ENCODE results near the gene ELOB.

Gene ELOB

DNA sequence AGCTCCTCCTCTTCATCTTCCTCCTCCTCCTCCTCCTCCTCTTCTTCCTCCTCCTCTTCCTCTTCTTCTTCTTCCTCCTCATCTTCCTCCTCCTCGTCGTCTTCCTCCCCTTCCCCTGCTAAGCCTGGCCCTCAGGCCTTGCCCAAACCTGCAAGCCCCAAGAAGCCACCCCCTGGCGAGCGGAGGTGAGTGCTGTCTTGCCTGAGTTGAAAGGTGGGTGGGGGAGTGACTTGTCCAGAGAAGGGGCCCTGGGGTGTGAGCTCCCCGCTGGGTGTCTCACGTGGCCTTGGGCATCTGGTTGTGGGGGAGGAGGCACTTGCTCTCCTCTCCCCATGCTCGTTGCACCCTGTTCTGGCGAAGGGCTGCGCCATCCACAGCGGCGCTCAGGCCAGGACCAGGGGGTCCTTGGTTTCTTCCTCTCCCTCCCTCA is 8.0 kb downstream of the ELOB start:
- DNase-seq (ENCODE audit: low read depth in 1 of 2, low spot score in 1 of 2), result no peak

DNA sequence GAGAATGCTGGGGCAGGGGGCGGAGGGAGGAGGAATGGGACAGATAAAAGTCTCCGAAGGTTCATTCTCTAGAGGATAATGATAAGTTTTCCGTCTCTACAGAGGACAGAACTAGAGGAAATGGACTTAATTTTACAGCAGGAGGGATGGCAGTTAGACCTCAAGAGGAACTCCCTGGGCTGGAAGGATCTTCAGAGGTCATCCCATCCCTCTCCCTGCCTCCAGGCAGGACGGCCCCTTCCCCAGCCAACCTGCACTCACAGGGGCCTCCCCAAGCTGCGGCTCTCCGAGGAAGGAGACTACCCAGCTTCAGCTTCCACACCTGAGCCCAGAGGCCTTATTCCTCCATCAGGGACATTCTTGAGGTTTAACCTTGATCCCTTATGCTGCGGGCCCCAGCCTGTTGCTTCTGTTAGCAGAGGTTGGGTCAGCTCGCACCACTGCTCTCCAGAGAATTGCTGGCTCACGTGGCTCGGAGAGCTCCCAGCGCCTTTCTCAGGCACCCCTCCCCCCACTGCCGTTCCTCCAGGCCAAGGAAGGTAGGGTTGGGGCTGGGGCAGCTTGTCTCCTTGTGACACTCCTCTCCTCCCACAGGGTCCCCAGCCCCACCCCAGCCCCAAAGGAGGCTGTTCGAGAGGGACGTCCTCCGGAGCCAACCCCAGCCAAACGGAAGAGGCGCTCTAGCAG is 8.5 kb downstream of the ELOB start:
- no peak for DNase-seq (ENCODE audit: low read depth in 1 of 2, low spot score in 1 of 2)

DNA sequence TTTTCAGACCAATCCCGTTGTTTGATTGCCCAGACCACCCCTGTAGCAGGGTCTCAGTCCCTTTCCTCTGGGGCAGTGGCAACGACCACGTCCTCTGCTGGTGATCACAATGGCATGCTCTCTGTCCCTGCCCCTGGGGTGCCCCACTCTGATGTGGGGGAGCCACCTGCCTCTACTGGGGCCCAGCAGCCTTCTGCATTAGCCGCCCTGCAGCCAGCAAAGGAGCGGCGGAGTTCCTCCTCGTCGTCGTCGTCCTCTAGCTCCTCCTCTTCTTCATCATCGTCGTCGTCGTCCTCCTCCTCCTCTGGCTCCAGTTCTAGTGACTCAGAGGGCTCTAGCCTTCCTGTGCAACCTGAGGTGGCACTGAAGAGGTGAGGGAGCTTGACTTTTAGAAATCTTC is 9.2 kb downstream of the ELOB start:
- DNase-seq (ENCODE audit: low read depth in 1 of 2, low spot score in 1 of 2), result no peak

DNA sequence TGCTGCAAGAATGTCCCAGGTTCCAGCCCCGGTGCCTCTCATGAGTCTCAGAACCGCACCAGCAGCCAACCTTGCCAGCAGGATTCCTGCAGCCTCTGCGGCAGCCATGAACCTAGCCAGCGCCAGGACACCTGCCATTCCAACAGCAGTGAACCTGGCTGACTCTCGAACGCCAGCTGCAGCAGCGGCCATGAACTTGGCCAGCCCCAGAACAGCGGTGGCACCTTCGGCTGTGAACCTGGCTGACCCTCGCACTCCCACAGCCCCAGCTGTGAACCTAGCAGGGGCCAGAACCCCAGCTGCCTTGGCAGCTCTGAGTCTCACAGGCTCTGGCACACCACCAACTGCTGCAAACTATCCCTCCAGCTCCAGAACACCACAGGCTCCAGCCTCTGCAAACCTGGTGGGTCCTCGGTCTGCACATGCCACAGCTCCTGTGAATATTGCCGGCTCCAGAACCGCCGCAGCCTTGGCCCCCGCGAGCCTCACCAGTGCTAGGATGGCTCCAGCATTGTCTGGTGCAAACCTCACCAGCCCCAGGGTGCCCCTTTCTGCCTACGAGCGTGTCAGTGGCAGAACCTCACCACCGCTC is 9.8 kb downstream of the ELOB start:
- DNase-seq (ENCODE audit: low read depth in 1 of 2, low spot score in 1 of 2), result no peak

DNA sequence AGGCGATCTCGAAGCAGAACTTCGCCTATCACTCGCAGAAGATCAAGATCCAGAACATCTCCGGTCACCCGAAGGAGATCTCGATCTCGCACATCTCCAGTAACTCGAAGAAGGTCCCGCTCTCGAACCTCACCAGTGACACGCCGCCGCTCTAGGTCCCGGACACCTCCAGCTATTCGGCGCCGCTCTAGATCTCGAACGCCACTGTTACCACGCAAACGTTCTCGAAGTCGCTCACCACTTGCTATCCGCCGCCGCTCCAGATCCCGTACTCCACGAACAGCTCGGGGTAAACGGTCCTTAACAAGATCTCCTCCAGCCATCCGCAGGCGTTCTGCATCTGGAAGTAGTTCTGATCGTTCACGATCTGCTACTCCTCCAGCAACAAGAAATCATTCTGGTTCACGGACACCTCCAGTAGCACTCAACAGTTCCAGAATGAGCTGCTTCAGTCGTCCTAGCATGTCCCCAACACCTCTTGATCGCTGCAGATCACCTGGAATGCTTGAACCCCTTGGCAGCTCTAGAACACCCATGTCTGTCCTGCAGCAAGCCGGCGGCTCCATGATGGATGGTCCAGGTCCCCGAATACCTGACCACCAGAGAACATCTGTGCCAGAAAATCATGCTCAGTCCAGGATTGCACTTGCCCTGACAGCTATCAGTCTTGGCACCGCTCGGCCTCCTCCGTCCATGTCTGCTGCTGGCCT is 10.5 kb downstream of the ELOB start:
- DNase-seq (ENCODE audit: low read depth in 1 of 2, low spot score in 1 of 2), result no peak

DNA sequence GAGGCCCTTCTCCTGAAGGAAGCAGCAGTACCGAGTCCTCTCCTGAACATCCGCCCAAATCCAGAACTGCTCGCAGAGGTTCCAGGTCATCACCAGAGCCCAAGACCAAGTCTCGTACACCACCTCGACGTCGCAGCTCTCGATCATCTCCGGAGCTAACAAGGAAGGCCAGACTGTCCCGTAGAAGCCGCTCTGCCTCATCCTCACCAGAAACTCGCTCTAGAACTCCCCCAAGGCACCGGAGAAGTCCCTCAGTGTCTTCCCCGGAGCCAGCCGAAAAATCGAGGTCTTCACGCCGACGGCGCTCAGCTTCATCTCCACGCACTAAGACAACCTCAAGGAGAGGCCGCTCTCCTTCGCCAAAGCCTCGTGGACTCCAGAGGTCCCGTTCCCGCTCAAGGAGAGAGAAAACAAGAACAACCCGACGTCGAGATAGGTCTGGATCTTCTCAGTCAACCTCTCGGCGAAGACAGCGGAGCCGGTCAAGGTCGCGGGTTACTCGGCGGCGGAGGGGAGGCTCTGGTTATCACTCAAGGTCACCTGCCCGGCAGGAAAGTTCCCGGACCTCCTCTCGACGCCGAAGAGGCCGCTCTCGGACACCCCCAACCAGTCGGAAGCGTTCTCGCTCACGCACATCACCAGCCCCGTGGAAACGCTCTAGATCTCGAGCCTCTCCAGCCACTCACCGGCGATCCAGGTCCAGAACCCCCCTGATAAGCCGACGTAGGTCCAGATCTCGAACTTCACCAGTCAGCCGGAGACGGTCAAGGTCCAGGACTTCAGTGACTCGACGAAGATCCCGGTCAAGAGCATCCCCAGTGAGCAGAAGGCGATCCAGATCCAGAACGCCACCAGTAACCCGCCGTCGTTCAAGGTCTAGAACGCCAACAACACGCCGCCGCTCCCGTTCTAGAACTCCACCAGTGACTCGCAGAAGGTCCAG is 11.3 kb downstream of the ELOB start:
- DNase-seq (ENCODE audit: low read depth in 1 of 2, low spot score in 1 of 2), result no peak

DNA sequence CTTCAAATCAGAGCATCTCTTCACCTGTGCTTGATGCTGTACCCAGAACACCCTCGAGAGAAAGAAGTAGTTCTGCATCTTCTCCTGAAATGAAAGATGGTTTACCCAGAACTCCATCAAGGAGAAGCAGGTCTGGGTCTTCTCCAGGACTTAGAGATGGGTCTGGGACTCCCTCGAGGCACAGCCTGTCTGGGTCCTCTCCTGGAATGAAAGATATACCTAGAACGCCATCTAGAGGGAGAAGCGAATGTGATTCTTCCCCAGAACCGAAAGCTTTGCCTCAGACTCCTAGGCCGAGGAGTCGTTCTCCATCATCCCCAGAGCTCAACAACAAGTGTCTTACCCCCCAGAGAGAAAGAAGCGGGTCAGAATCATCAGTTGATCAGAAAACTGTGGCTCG is 12.4 kb downstream of the ELOB start:
- DNase-seq (ENCODE audit: low read depth in 1 of 2, low spot score in 1 of 2), result no peak

DNA sequence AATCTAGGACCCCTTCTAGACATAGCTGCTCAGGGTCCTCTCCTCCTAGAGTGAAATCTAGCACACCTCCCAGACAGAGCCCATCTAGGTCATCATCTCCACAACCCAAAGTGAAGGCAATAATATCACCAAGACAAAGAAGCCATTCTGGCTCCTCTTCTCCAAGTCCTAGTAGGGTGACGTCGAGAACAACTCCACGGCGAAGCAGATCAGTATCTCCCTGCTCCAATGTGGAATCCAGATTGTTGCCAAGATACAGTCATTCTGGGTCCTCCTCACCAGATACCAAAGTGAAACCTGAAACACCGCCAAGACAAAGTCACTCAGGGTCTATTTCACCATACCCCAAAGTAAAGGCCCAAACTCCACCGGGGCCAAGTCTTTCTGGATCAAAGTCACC is 13.9 kb downstream of the ELOB start:
- no peak for DNase-seq (ENCODE audit: low read depth in 1 of 2, low spot score in 1 of 2)

DNA sequence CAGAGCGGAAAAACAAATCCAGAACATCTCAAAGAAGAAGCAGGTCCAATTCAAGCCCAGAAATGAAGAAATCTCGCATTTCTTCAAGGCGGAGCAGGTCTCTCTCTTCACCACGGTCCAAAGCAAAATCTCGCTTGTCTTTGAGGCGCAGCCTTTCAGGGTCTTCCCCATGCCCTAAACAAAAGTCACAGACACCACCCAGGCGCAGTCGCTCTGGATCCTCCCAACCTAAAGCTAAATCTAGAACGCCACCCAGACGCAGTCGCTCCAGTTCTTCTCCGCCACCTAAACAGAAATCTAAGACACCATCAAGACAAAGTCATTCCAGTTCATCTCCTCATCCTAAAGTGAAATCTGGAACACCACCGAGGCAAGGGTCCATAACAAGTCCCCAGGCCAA is 14.4 kb downstream of the ELOB start:
- DNase-seq (ENCODE audit: low read depth in 1 of 2, low spot score in 1 of 2), result no peak

DNA sequence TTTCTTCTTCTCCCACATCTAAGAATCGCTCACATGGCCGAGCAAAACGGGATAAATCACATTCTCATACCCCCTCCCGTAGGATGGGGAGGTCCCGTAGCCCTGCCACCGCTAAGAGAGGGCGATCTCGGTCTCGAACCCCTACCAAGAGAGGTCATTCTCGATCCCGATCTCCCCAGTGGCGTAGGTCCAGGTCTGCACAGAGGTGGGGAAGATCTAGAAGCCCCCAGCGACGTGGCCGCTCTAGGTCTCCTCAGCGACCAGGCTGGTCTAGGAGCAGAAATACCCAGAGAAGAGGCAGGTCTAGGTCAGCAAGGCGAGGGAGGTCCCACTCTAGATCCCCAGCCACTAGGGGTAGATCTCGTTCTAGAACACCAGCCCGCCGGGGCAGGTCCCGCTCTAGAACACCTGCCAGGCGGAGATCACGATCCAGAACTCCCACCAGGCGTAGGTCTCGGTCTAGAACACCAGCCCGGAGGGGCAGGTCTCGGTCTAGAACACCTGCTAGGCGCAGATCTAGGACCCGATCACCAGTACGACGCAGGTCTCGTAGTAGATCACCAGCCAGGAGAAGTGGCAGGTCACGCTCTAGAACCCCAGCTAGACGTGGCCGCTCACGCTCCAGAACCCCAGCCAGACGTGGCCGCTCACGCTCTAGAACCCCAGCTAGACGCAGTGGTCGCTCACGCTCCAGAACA is 15.0 kb downstream of the ELOB start:
- no peak for DNase-seq (ENCODE audit: low read depth in 1 of 2, low spot score in 1 of 2)

DNA sequence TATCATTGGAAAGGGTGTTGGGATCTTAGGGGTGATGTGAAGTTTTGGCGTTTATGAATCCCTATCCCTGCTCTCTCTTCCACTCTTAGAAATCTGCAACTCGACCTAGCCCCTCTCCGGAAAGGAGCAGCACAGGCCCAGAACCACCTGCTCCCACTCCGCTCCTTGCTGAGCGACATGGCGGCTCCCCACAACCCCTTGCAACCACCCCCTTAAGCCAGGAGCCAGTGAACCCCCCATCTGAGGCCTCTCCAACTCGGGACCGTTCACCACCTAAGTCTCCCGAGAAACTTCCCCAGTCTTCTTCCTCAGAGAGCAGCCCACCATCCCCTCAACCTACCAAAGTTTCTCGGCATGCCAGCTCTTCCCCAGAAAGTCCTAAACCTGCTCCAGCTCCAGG is 15.6 kb downstream of the ELOB start:
- no peak for DNase-seq (ENCODE audit: low read depth in 1 of 2, low spot score in 1 of 2)

DNA sequence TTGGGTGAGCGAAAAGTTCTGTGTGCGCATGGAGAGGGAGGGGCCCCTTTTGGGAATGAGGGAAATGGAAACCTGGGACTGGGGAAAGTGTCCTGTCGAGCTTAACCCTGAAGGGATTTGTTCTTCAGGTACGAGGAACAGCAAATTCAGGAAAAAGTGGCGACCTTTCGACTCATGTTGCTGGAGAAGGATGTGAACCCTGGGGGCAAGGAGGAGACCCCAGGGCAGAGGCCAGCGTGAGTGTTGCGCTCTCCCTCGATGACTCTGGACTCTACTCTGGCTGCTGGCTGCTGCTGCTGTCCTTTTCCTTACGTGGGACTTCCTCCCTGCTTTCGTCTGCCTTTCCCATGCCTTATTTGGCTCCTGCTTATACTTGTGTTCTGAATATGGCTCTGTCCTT is 19.7 kb downstream of the ELOB start:
- no peak for DNase-seq (ENCODE audit: low read depth in 1 of 2, low spot score in 1 of 2)

DNA sequence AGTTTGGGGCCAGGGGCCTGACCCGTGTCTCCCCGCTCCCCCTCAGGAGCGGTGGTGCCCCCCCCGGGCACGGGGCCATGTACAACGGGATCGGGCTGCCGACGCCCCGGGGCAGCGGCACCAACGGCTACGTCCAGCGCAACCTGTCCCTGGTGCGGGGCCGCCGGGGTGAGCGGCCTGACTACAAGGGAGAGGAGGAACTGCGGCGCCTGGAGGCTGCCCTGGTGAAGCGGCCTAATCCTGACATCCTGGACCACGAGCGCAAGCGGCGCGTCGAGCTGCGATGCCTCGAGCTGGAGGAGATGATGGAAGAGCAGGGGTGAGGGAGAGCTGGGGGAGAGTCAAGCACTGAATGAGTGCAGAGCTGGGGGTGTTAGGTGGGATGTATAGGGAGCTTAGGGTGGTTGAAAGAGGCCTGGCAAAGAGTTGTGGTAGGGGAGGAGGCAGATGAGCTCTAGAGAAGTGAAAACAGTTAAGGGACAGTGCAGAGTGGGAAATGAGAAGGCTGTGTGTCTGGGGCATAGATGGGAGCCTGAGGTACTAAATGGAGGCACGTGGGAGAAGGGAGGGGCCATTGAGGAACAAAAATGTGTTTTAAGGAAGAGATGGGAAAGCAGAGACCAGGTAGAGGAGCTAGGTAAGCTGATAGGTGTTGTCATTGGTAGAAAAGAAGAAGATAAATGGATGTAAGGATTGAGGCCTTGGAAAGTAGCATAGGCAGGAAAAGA is 20.6 kb downstream of the ELOB start:
- no peak for DNase-seq (ENCODE audit: low read depth in 1 of 2, low spot score in 1 of 2)

DNA sequence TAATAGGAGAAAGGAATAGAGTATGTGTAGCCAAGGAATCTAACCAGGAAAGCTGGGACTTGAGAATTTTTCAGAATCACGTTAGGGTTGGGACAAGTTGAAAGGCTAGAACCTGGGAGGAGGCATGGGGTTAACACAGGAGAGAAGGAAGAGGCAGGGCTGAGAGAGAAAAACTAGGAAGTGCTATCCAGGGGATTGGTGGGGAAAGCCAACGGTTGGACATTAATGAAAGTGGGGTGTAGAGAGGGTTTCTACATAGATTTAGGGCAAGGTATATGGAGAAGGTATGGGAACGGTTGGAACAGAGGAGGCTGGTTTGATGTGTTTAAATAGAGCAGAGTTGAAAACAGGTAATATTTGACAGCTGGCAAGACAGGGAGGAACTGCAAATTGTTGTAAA is 21.9 kb downstream of the ELOB start:
- no peak for DNase-seq (ENCODE audit: low read depth in 1 of 2, low spot score in 1 of 2)

DNA sequence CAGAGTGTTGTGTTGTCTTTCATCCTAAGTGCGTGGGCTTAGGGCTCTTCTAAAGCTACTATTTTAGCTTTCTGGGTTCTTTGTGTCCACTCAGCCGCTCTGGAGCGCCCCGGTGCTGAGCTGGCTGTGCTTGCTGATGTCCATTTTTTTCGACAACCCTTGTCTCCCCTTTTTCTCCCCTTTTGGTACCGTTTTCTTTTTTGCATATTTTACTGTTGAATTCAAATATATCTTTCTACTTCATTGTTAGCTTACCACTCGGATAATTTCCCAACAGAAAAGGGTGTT is 23.4 kb downstream of the ELOB start:
- no peak for DNase-seq (ENCODE audit: low read depth in 1 of 2, low spot score in 1 of 2)

DNA sequence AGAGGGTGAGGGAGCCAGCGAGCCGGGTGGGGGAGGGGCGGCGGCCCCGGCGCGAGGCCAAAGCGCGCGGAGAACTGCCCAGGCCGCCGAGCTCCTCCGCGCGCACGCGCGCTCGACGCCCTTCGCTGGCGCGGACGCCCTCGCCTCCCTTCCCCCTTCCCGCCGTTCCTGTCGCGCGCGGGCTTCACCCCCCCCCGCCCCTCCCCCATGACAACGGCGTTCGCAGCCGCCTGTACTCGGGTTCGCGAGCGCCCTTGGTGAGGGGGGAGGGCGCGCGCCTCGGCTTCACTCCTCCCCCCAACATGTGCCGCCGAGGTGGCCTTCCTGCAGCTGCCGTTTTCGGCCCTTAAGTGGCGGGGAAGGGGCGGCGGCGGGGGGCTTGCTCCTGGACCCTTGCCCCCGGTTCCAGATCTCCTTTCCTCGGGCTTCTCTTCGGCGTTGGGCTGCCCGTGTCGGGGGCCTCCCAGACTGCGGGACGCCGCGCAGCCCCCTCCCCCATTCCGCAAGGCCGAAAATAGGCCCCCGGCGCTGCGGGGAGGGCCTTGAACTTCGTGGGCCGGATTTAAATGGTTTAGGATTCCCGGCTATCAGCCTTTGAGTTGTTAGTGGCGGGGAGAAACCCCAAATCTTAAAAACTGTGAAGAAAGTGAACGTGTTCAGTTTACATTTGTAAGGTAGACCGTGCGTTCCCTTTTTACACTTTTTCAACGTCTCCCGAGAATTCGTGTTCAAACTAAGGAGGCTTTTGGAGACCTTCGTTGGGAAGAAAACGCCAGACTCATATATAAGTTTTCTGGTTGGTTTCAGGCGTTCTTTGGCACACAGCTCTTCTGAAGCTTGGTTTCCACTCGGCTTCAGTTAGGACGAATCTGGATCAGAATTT is 24.0 kb downstream of the ELOB start:
- no peak for DNase-seq (ENCODE audit: low read depth in 1 of 2, low spot score in 1 of 2)

DNA sequence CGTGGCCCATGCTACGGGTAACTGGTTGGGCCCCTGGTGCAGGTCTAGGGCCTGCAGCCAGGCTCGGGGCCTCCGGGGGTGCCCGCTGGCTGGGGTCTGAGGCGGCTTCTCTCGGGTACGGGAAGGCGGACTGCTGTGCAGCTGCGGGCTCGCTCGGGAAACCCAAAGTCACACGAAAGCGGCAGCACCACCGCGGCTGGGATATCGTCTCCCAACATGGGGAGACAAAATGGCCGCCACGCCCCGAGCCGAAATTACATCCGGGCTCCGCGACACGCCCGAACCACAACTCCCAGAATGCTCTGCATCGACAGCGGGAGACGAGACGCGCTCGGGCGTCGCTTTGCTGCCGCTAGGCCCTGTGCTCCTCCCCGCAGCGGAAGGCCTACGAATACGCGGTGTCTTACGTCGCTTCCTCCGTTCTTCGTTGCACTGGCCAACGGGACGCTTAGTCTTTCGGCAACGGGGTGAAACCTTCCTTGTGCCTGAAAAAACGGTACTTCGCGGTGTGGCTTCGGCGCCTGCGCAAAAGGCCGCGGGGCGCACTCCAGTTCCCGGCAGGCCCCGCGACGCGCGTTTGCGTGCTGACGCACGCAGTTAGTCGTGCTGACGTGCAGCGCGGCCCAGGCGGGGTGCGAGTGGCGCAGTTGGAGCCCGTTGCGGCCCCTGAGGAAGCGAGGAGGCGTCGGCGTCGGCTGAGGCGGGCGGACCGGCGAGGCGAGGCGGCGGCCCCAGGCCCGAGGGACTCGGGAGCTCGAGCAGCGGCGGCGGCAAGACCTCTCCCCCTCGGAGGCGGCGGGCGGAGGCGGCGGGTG is 24.8 kb downstream of the ELOB start, which contains the start of gene SRRM2:
Gene SRRM2, plus strand, starts transcription at position 604 of the 815 bp plus-strand sequence. CDS start 3,727 bp downstream, outside the sequence.
- DNase-seq (ENCODE audit: low read depth in 1 of 2, low spot score in 1 of 2), result peak; percentile 88 to 90

DNA sequence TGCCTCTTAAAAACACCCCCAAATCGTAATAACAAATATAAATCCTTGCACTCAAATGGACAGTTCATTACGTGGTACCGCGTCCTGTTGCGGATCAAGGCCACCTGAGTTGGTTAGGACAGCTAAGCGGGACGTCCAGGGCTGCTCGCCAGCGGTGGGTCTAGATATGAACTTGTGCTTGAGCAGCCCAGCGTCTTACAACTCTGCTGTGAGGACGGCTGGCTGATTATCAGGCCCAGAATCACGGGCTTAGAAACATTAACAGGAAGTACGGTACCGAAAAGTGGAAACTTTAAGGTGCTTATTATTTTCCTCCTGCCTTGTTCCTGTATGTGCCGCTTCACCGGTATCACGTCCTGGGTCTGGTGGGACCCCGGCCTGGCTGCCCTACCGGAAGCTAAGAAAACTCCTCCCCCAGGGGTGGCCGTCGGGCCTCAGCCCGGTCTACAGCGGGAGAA is 25.5 kb downstream of the ELOB start:
- DNase-seq (ENCODE audit: low read depth in 1 of 2, low spot score in 1 of 2), result peak in 1 of 2 donors; percentile 22
